NCI-H748 treated with DMSO at 0.1 percent for 48 hours (cell line): ENCODE measurements around the gene UBE2E1.
A peak's percentile ranks its signal among the peaks of the same experiment; 100 is the strongest.

ENCODE experiments used
- DNase-seq: peaks from one replicate; lab custom pipeline; 2025; lab: John Stamatoyannopoulos, UW

The UBE2E1 gene

DNA sequence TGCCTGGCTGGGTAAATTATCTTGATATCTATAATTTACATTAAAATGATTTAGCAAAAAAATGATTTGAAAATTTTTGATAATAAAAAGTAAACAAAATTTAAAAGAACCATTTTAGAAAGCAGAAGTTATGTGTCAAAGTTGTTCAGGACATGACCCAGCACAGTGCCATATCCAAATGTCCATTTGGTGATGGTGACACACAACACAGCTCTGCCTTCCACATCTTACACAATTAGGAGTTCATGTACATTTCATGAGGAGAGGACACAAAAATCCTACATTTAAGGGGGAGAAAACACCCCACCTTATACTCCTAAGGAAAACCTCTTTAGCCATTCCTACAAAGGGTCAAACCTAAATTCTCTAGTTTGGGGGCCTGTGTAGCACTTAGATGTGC lies 10.7 kb upstream of the UBE2E1 start:
- DNase-seq, result no peak

- DNase-seq, result no peak
Measured at GRCh38 chr3:23796518-23796917, 9.2 kb upstream of the UBE2E1 start.

DNA sequence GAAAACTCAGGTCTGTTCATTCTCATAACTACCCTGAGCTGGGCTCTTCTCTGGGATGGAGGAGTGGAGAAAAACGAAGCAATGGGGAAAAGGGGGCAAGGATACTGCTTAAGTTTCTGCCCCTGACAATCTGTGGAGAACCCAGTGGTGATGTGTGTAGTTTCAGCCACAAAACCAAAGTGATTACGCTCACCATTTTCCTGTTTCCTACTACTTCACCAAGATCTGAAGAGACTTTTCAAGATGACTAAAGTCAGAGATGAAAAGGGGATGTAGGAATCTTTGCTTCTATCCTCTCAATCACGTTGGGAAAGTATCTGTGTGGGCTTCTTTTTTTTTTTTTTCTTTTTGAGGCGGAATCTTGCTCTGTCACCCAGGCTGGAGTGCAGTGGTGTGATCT lies 8.3 kb upstream of the UBE2E1 start:
- DNase-seq, result no peak

- no peak for DNase-seq
Measured at GRCh38 chr3:23798456-23798855, 7.3 kb upstream of the UBE2E1 start.

GRCh38 chr3:23798876-23799275 lies 6.9 kb upstream of the UBE2E1 start:
- DNase-seq, result no peak

DNA sequence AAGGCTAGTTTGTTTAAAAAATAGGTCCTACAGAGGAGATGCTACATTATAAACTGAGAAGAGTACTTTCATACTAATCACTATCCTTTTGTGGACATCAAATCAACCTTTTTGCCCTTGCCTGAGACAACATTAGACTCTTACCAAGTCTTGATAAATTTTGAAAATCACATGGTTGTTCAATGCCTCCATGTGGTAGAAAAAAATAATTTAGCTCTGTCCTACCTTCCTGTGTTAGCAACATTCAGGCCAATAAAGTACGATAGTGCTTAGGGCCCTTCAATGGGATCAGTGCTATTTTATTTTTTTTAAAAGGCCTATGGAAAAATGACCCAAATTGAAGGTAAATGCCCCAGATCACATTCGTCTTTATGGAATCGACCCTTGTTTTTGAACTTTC lies 5.0 kb upstream of the UBE2E1 start:
- no peak for DNase-seq

GRCh38 chr3:23804441-23805209 lies 1.1 kb upstream of the UBE2E1 start:
- no peak for DNase-seq

GRCh38 chr3:23805210-23805632 lies 534 bp upstream of the UBE2E1 start:
- DNase-seq, result no peak

GRCh38 chr3:23806534-23807423 lies 1.0 kb downstream of the UBE2E1 start:
- DNase-seq, result no peak

DNA sequence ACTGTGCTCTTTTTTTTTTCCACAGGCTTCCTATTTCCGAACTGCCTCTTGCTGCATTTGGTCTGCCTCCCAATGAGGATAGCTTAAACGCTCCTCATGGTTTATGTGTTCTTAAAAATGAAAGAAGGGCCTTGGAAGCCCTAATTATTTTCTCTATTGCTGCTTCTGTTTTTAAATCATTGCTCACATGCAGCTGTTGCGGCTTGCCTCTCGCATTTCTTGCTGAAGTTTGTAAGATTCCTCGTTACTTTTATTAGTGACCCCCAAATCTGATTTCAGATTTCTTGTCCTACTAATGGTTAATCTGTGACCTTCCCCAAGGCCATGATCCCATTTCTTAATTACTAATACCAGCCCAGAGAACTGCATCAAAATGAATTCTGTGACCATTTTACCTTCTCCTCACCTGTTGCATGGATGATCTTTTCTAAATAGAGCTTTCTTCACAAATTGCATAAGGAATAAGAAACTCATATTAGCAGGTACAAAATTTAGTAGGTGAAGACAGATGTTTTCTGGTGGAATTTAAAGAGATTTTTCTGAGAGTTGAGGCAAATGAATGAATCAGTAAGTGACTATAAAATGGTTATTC lies 1.8 kb downstream of the UBE2E1 start:
- DNase-seq, result no peak

GRCh38 chr3:23808525-23808924 lies 2.8 kb downstream of the UBE2E1 start:
- DNase-seq, result no peak

DNA sequence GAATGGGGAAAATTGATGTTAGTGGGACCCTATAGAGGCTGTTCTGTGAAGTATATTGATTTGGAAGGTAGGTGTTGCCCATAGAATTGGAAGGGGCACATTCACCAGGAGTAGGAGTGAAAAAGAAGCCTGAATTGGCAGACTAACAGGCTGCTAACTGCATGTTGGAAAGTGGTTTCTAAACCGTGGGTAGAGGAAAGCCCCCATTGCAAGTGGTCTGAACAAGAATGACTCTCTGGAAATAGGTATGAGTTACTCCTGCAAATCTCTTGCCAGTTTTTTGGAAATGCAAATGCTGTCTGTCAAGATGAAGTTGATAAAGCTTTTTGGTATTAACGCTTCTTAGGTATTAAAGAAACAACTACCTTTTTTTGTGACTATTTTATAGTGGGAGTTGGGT lies 3.5 kb downstream of the UBE2E1 start:
- no peak for DNase-seq

GRCh38 chr3:23809840-23810342 lies 4.1 kb downstream of the UBE2E1 start:
- DNase-seq, result no peak

DNA sequence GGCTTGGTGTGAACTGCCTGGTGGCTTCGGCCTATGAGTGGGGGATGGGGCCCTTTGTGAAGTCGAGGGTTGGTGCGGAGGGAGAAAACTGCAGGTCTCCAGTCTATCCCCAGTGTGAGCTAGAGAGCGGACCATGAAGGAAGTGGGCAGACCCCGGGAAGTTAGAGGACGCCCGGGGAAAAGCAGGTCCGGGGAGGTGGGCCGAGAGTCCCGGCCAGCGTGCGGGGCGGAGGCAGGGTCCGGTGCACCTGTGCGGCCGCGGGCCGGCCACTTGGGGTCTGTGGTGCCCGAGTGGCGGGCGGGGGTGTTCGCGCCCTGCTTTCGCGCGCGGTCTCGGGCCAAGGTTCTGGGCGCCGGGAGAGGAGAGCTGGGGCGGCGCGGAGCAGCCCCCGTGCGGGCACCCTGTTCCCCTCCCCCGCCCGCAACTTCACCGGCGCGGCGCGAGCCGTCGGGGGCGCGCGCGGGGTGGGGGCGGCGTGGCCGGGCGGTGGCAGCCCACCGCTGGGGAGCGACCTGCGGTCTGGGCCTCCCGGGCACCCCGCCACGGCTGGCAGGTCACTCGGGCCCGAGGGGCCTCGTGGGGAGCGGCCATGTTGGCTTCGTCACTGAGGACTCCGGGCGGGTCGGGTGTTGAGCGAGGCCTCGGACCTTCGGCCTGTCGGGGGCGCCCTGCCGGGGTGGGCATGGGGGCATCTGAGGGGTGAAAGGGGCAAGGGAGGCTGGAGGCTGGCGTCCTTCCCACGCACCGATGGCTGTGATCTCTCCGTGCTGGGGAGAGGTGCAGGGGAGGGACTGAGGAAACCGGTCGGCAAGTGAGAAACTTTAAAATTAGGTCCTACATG lies 4.8 kb downstream of the UBE2E1 start:
- DNase-seq, result peak; percentile 41

DNA sequence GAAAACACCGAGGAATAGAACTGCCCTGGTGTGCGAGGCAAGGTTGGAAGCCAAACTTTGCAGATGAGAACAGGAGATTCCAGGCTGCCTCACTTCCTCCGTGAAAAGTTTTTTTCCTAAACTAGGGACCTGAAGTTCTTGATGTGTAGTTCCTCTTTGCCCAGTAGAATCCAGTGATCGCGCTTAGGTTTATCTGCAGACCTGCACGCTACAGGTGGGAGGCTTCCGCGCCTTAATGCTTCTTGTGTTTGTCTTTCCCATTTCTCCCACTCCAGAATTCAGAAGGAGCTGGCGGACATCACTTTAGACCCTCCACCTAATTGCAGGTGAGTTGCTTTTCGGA lies 5.4 kb downstream of the UBE2E1 start:
- no peak for DNase-seq

- DNase-seq, result no peak
Measured at GRCh38 chr3:23811919-23812318, 6.2 kb downstream of the UBE2E1 start.

GRCh38 chr3:23815879-23816278 lies 10.1 kb downstream of the UBE2E1 start:
- DNase-seq, result no peak

GRCh38 chr3:23816721-23817120 lies 11.0 kb downstream of the UBE2E1 start:
- DNase-seq, result no peak

- no peak for DNase-seq
Measured at GRCh38 chr3:23817508-23818223, 11.9 kb downstream of the UBE2E1 start.

GRCh38 chr3:23819599-23820360 lies 14.0 kb downstream of the UBE2E1 start:
- DNase-seq, result no peak
